ENCODE results near the gene BRD1. TPM values are rescaled to one million over a fixed set of nuclear protein-coding genes. Genes with fewer than 3 reads are reported as not detected.

The BRD1 gene
- total RNA-seq, 1 donor from 2014 or later, result 32.4 TPM

DNA sequence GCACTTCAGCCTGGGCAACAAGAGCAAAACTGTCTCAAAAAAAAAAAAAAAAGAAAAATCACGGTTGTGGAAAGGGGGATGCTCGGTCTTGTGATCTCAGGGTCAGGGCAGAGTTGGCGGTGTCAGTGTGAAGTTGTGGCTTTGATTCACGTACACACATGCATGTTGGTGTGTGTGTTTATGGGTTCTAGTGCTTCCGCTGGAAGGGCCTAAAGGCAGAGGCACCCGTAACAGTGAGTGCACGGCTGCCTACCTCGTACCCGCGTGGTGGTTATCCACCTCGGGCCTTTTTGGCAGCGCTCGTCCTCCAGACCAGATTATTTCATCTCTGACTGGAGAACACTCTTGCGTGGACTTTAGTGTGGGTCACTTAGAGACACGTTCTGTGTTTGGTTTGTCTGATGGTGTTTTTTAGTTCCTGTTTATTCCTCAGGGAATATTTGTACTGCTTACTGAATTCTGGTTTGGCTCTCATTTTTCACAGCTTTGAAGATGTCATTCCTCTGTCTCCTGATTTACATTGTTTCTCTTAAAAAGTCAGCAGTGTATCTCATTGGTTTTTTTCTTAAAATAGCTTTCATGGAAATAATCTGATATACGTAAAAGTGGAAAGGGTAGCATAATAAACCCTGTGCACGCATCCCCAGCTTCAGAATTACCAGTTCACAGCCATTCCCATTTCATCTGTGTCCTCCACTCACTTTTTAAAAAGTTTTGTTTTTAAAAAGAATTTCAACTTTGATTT is 41.6 kb upstream of the BRD1 start:
- H3K27ac ChIP-seq (ENCODE audit: low read depth, low read length), result no peak overlapping the region
- H3K36me3 Mint-ChIP-seq (ENCODE audit: low read depth, unreplicated experiment), result peaks cover 49% of the 10 kb centered on the region
- H3K27ac Mint-ChIP-seq (ENCODE audit: unreplicated experiment), result no peak overlapping the region
- peaks cover 98% of the 10 kb centered on the region for H3K79me2 ChIP-seq (ENCODE audit: insufficient read depth, low read length)
- no peak overlapping the region for H3K4me3 Mint-ChIP-seq (ENCODE audit: unreplicated experiment)
- no peaks in the 10 kb centered on the region for H3K4me1 ChIP-seq (ENCODE audit: insufficient read depth, low read length)
- peaks cover 4% of the 10 kb centered on the region for H3K9me3 ChIP-seq (ENCODE audit: insufficient read depth, low read depth, low read length)
- H3K4me3 ChIP-seq (ENCODE audit: insufficient read depth, low read depth, low read length), result no peak overlapping the region
- H4K20me1 ChIP-seq (ENCODE audit: insufficient read depth, low read length), result peaks cover 94% of the 10 kb centered on the region
- no peak overlapping the region for H3K9ac ChIP-seq (ENCODE audit: low read length)
- H3K9me3 Mint-ChIP-seq (ENCODE audit: unreplicated experiment), result peaks cover 28% of the 10 kb centered on the region
- no peak for FAIRE-seq
- no peaks in the 10 kb centered on the region for H3K27me3 ChIP-seq (ENCODE audit: insufficient read depth, low read length)
- no peaks in the 10 kb centered on the region for H3K36me3 ChIP-seq (ENCODE audit: insufficient read depth, low read length)
- H3K4me1 Mint-ChIP-seq (ENCODE audit: low read depth, unreplicated experiment), result no peaks in the 10 kb centered on the region
- H2AFZ ChIP-seq (ENCODE audit: low read depth, low read length), result no peak overlapping the region
- H3K27me3 Mint-ChIP-seq (ENCODE audit: low read depth, unreplicated experiment), result no peaks in the 10 kb centered on the region
- no peak overlapping the region for H3K4me2 ChIP-seq (ENCODE audit: low read length)
- DNase-seq (ENCODE audit: low read depth), result no peak
- TF ChIP-seq EZH2 (IDR thresholded peaks at IDR 0.05; ENCODE audit: insufficient read depth, low read length) (no peak), CTCF (IDR thresholded peaks at IDR 0.05; ENCODE audit: insufficient read depth, low read depth, low read length) (no peak)

DNA sequence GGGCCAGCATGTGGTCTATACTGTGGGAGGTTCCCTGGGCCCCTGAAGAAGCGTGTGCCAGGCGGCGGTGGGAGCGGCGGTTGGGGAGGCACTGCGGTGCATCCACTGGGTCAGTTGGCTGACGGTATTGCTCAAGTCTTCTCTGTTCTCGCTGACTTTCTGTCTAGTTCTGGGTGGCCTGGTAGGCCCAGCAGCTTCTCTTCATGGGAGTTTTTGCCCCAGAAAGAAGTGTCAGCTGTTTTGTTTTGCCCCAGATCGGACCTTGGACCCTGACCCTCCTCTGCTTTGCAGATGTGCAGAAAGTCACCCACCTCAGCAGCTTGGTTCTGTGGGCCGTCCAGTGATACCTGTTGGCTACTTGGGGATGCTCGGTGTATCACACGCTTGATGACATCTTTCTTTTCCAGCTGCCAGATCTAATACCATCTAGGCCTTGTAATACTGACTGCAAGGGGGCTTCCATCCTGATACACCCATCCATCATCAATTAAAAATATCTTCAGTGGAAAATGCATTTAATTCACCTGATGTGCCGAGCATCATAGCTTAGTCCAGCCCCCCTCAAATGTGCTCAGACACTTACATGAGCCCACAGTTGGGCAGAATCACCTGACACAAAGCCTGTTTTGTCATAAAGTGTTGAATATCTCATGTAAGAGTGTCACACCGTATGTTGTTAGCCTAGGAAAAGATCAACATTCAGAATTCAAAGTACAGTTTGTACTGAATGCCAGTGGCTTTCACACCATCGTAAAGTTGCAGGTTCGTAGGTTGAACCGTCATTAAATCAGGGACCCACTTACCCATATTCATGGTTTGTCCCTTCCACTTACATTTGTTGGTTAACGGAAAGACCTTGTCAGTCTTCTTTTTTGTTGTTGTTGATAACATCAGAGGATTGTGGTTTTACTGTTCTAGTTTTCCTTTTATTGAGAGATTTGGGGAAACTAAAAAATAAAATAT is 39.9 kb upstream of the BRD1 start:
- H4K20me1 ChIP-seq (ENCODE audit: insufficient read depth, low read length), result peaks cover 93% of the 10 kb centered on the region
- Mint-ChIP-seq H3K4me3 (ENCODE audit: unreplicated experiment) (no peak overlapping the region), H3K36me3 (ENCODE audit: low read depth, unreplicated experiment) (peaks cover 38% of the 10 kb centered on the region), H3K27me3 (ENCODE audit: low read depth, unreplicated experiment) (no peaks in the 10 kb centered on the region), H3K9me3 (ENCODE audit: unreplicated experiment) (peaks cover 28% of the 10 kb centered on the region), H3K4me1 (ENCODE audit: low read depth, unreplicated experiment) (peaks cover 1% of the 10 kb centered on the region), H3K27ac (ENCODE audit: unreplicated experiment) (no peak overlapping the region)
- H3K4me2 ChIP-seq (ENCODE audit: low read length), result no peak overlapping the region
- no peaks in the 10 kb centered on the region for H3K27me3 ChIP-seq (ENCODE audit: insufficient read depth, low read length)
- peaks cover 4% of the 10 kb centered on the region for H3K9me3 ChIP-seq (ENCODE audit: insufficient read depth, low read depth, low read length)
- H3K27ac ChIP-seq (ENCODE audit: low read depth, low read length), result no peak overlapping the region
- H3K4me3 ChIP-seq (ENCODE audit: insufficient read depth, low read depth, low read length), result no peak overlapping the region
- H3K79me2 ChIP-seq (ENCODE audit: insufficient read depth, low read length), result peaks cover 99% of the 10 kb centered on the region
- TF ChIP-seq CTCF (IDR thresholded peaks at IDR 0.05; ENCODE audit: insufficient read depth, low read depth, low read length) (no peak), EZH2 (IDR thresholded peaks at IDR 0.05; ENCODE audit: insufficient read depth, low read length) (no peak)
- H3K4me1 ChIP-seq (ENCODE audit: insufficient read depth, low read length), result no peaks in the 10 kb centered on the region
- DNase-seq (ENCODE audit: low read depth), result no peak
- no peak overlapping the region for H3K9ac ChIP-seq (ENCODE audit: low read length)
- no peaks in the 10 kb centered on the region for H3K36me3 ChIP-seq (ENCODE audit: insufficient read depth, low read length)
- FAIRE-seq, result peak; percentile 75
- H2AFZ ChIP-seq (ENCODE audit: low read depth, low read length), result no peak overlapping the region

Data from astrocyte (in vitro differentiated cells and primary cell).